GM12874 (cell line): ENCODE measurements around the gene PDZRN3.

Experiments used
- CTCF ChIP-seq: IDR thresholded peaks from 2 replicates; pipeline ENCODE4 v1.5.1; 2011; ENCODE audit warnings: low read depth, mild to moderate bottlenecking, control low read depth, low read length, moderate library complexity; ENCODE audit not compliant: insufficient read depth

PDZRN3 gene

DNA sequence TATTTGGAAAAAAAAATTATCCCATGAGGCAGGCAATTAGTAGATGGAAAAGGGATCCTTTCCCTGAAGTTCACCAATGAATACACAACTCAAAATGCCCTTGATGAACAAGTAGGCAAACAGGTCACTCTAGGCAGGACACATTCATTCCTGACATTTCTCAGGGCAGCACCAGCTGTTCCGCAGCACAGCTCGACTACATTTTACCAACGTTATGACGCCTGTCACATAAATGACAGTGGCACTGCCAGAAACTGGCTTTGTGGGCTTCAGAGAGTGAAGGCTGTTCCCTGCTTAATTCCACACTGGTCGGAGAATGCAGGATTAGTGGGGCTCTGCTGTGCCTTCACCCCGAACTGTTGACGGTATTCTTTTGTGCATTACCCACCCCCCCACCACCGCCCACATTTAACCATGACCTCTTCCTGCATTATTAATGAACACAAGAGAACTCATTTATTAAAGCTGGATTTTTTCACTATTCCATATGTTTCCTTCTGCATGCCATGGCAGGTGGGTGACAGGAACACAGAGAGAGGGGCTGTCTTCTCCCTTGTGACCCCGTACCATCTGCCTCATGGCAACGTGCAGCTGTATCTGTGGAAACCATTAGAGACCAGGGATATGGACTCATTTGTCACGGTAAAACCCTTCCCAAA, 197.6 kb downstream of the PDZRN3 start:
- TF ChIP-seq CTCF: no peak

DNA sequence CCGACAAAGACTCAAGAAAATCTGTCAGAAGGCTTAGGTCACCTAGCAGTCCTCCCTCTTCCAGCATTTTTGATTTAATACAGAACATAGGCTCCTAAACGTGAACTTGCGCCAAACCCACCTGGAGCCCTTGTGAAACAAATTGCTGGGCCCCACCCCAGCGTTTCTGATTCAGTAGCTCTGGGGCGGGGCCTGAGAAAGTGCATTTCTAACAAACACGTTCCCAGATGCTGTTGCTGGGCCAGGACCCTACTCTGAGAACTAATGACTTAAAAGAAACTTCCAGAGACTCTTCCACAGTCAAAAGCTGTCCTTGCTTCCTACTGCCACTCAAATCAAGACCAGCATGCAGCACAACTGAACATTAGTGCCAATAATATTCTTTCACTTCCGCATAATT, 198.1 kb downstream of the PDZRN3 start:
- TF ChIP-seq CTCF: no peak

DNA sequence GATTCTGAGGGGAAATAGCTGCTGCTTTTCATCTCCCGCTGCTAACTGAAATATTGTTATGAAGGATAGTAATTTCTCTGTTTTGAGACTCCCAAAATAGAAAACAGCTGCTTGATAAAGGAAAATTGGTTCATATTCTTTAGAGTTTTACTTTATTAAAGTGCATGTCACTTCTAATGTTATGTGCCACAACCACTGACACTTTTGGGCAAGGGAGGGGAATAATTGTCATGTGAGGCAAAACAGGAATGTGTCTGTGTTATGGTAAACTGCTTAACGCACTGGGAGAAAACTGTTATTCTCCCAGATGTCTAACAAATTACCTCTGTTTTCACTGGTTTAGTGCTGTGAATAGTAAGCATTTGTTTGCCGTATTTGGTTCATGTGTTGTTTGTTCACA, 201.6 kb downstream of the PDZRN3 start:
- TF ChIP-seq CTCF: no peak

GRCh38 chr3:73422571-73422970, 202.2 kb downstream of the PDZRN3 start:
- TF ChIP-seq CTCF: no peak

- no peak for TF ChIP-seq CTCF
These were observed 204.8 kb downstream of the PDZRN3 start for GRCh38 chr3:73419942-73420341.

DNA sequence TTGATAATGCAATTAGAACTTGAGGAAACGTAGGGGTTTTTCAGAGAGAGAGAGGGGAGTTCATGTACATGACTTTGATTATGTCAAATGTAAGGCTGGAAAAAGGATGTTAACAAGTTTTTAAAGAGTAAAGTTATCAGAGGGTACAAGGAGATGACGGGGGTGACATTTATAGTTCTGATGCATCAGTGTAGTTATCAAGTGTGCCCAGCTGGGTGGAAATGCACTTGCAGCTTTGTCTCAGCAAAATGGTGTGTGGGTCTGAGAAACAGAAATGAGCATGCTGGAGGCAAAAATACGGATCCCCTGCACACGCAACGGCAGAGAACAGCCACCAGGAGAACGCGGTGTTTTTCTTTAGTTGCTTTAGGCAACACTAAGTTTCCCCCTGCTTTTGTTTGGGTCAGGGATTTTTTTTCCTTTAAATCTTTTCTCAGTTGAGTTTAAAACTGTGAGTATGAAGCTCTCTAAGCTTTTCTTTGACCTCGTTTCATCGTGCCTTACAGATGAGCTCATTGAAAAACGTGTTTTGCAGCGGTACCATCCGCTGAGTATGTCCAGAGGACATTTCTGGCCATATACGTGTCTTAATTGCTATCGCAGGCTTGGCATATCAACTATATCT, 205.4 kb downstream of the PDZRN3 start:
- TF ChIP-seq CTCF: no peak

GRCh38 chr3:73418681-73419080, 206.1 kb downstream of the PDZRN3 start:
- no peak for TF ChIP-seq CTCF
